Right lobe of liver (tissue), 4 donors: ENCODE data around the gene MLEC.

Source experiments
- CTCF ChIP-seq, 4 donors: fragments of 200-600 bp in 3 of 4; fragments of 450-650 bp in 1 of 4; IDR thresholded peaks; one replicate each; pipeline versions ENCODE4 v1.5.1 to v1.8.0; 2016 to 2022; ENCODE audit warnings: antibody characterized with exemption in 4 of 4, mild to moderate bottlenecking in 2 of 4
- POLR2A ChIP-seq: fragments of 450-650 bp; IDR thresholded peaks from one replicate; pipeline ENCODE4 v1.6.1; 2017; ENCODE audit warnings: antibody characterized with exemption, mild to moderate bottlenecking
- donor health status: DM: no; HTN: no; CAD: no.
- donor health status: DM: no; HTN: no; CAD: no.
- donor health status: DM: no; HTN: yes; CAD: no.

DNA sequence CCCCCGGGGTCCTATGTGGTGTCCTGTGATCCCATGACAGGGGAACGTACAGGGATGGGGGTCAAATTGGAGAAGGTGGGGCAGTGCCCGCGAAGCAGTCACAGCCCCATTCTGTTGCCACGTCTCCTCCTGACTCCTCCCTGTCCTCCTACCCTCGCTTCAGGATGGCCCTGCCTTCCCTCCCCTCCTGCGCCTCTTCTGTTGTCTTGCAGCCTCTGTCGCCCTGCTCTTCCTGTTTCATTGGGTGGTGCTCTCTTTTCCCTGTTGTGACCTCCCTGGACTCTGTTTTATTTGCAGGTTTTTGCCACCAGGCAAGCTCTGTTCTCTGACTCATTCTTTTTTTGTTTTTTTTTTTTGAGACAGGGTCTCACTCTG, 27.8 kb upstream of the MLEC start:
- TF ChIP-seq CTCF (IDR thresholded peaks at IDR 0.05): no peak
- TF ChIP-seq POLR2A: no peak
